K562 (cell line): ENCODE results near the gene NBR1. TPM values are rescaled to one million over a fixed set of nuclear protein-coding genes. Genes with fewer than 3 reads are reported as not detected.

Source experiments
- BCOR ChIP-seq: fragments of 450-650 bp; IDR thresholded peaks from 2 replicates; pipeline ENCODE4 v1.6.1; 2016
- C11orf30 ChIP-seq: fragments of 450-650 bp; IDR thresholded peaks from 2 replicates; pipeline ENCODE4 v1.6.1; 2016; ENCODE audit warnings: low read depth, mild to moderate bottlenecking
- ELF4 ChIP-seq: fragments of 450-650 bp; formaldehyde crosslinking; IDR thresholded peaks from 2 replicates; pipeline ENCODE4 v1.4.0; 2022; ENCODE audit warnings: missing genetic modification characterization
- HDAC3 ChIP-seq: fragments of 450-650 bp; IDR thresholded peaks from 2 replicates; pipeline ENCODE4 v1.6.1; 2018; ENCODE audit warnings: borderline replicate concordance, mild to moderate bottlenecking, moderate library complexity; ENCODE audit not compliant: partially characterized antibody
- HNRNPL ChIP-seq: fragments of 200-400 bp; formaldehyde crosslinking; IDR thresholded peaks from 2 replicates; pipeline ENCODE4 v1.6.1; 2017; ENCODE audit warnings: low read depth, mild to moderate bottlenecking, low read length
- LCOR ChIP-seq: sonication (generic); formaldehyde crosslinking; IDR thresholded peaks from 2 replicates; pipeline ENCODE4 v1.8.0; 2022; ENCODE audit warnings: mild to moderate bottlenecking, missing genetic modification reagents
- NR1H2 ChIP-seq: sonication (generic); formaldehyde crosslinking; IDR thresholded peaks from 2 replicates; pipeline ENCODE4 v1.4.0; 2020; ENCODE audit warnings: mild to moderate bottlenecking, missing genetic modification reagents
- NR2C2 ChIP-seq, 2 experiments: fragments of 200-800 bp in 1 of 2; sonication (Bioruptor generic) in 1 of 2; sonication (generic) in 1 of 2; formaldehyde crosslinking in 1 of 2; IDR thresholded peaks; 2 replicates each; pipeline versions ENCODE4 v1.6.1 to v1.8.0; 2016 to 2022; ENCODE audit warnings: mild to moderate bottlenecking in 1 of 2, missing compliant biosample characterization in 1 of 2, missing genetic modification characterization in 1 of 2, missing genetic modification reagents in 1 of 2
- TAF9B ChIP-seq: fragments of 450-650 bp; IDR thresholded peaks from 2 replicates; pipeline ENCODE4 v1.6.1; 2018; ENCODE audit warnings: mild to moderate bottlenecking; ENCODE audit not compliant: partially characterized antibody
- ZNF696 ChIP-seq: fragments of 250-450 bp; sonication (Bioruptor Pico); conservative IDR thresholded peaks from 2 replicates; pipeline ENCODE4 v1.4.0; 2020; ENCODE audit warnings: mild to moderate bottlenecking, moderate library complexity
- polyA plus RNA-seq, 8 experiments: library from polyadenylated mRNA; depleted of rRNA in 4 of 8; stranded (reverse) in 5 of 8; unstranded in 3 of 8; fragments of >200 nt; fragmentation: Nextera tagmentation in 2 of 8; fragmentation: Illumina TruSeq in 1 of 8; extraction: Ambion mirVana in 2 of 8; extraction: Trizol in 1 of 8; gene quantifications; 2 replicates each; pipeline versions ENCODE4 v1.2.1 to v1.2.3, GENCODE V29; 2011 to 2014; ENCODE audit warnings: inconsistent platforms in 1 of 8, missing spikeins in 1 of 8
- total RNA-seq, 7 experiments: library from RNA; depleted of rRNA in 6 of 7; stranded (reverse); fragments of >200 nt in 6 of 7; fragmentation: Illumina TruSeq in 2 of 7; extraction: Trizol in 2 of 7; gene quantifications; 2 replicates each; pipeline versions ENCODE4 v1.2.1 to v1.2.3, GENCODE V29; 2011 to 2021; ENCODE audit warnings: low replicate concordance in 1 of 7
- TF ChIP-seq, protein P1 (sequence below), 2 experiments: fragments of 450-650 bp; formaldehyde crosslinking in 1 of 2; IDR thresholded peaks; 2 replicates each; pipeline versions ENCODE4 v1.4.0 to v1.6.1; 2014 to 2020; ENCODE audit warnings: mild to moderate bottlenecking in 2 of 2, borderline replicate concordance in 1 of 2, low read depth in 1 of 2
- TF ChIP-seq, protein P2 (sequence below), 3 experiments: fragments of 200-800 bp in 1 of 3; sonication (Bioruptor generic) in 1 of 3; sonication (generic) in 1 of 3; formaldehyde crosslinking in 1 of 3; IDR thresholded peaks; 2 replicates each; pipeline versions ENCODE4 v1.6.1 to v1.8.0; 2016 to 2022; ENCODE audit warnings: mild to moderate bottlenecking in 2 of 3, missing compliant biosample characterization in 2 of 3, missing genetic modification characterization in 2 of 3, missing genetic modification reagents in 1 of 3
- TF ChIP-seq, protein P3 (sequence below): fragments of 450-650 bp; formaldehyde crosslinking; IDR thresholded peaks from 2 replicates; pipeline ENCODE4 v1.4.0; 2020; ENCODE audit warnings: mild to moderate bottlenecking, mixed read lengths
- TF ChIP-seq, protein P4 (sequence below): sonication (generic); IDR thresholded peaks from 2 replicates; pipeline ENCODE4 v1.6.1; 2016

NBR1 gene
- total and polyA plus RNA-seq, 9 of the 15 experiments (the other 6 are each of a cell fraction or from before 2014, with no cell fraction given), result 4.2 to 70.1 (median 39.9) TPM

DNA sequence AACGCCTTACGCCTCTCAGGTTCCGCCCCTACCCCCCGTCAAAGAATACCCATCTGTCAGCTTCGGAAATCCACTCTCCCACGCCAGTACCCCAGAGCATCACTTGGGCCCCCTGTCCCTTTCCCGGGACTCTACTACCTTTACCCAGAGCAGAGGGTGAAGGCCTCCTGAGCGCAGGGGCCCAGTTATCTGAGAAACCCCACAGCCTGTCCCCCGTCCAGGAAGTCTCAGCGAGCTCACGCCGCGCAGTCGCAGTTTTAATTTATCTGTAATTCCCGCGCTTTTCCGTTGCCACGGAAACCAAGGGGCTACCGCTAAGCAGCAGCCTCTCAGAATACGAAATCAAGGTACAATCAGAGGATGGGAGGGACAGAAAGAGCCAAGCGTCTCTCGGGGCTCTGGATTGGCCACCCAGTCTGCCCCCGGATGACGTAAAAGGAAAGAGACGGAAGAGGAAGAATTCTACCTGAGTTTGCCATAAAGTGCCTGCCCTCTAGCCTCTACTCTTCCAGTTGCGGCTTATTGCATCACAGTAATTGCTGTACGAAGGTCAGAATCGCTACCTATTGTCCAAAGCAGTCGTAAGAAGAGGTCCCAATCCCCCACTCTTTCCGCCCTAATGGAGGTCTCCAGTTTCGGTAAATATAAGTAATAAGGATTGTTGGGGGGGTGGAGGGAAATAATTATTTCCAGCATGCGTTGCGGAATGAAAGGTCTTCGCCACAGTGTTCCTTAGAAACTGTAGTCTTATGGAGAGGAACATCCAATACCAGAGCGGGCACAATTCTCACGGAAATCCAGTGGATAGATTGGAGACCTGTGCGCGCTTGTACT is 45.7 kb upstream of the NBR1 start, which contains the start of gene BRCA1 (continued):
- TF ChIP-seq NR1H2 (CRISPR knock-in tag), result no peak
- peak; percentile 95 for TF ChIP-seq C11orf30
- TF ChIP-seq, protein P1, sequence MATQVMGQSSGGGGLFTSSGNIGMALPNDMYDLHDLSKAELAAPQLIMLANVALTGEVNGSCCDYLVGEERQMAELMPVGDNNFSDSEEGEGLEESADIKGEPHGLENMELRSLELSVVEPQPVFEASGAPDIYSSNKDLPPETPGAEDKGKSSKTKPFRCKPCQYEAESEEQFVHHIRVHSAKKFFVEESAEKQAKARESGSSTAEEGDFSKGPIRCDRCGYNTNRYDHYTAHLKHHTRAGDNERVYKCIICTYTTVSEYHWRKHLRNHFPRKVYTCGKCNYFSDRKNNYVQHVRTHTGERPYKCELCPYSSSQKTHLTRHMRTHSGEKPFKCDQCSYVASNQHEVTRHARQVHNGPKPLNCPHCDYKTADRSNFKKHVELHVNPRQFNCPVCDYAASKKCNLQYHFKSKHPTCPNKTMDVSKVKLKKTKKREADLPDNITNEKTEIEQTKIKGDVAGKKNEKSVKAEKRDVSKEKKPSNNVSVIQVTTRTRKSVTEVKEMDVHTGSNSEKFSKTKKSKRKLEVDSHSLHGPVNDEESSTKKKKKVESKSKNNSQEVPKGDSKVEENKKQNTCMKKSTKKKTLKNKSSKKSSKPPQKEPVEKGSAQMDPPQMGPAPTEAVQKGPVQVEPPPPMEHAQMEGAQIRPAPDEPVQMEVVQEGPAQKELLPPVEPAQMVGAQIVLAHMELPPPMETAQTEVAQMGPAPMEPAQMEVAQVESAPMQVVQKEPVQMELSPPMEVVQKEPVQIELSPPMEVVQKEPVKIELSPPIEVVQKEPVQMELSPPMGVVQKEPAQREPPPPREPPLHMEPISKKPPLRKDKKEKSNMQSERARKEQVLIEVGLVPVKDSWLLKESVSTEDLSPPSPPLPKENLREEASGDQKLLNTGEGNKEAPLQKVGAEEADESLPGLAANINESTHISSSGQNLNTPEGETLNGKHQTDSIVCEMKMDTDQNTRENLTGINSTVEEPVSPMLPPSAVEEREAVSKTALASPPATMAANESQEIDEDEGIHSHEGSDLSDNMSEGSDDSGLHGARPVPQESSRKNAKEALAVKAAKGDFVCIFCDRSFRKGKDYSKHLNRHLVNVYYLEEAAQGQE (IDR thresholded peaks at IDR 0.05; ENCODE audit: borderline replicate concordance), result no peak
- TF ChIP-seq, protein P1 (CRISPR knock-in tag; IDR thresholded peaks at IDR 0.05; ENCODE audit: low read depth), result no peak
- TF ChIP-seq ELF4 (CRISPR knock-in tag), result no peak
- TF ChIP-seq NR2C2 (CRISPR knock-in tag; IDR thresholded peaks at IDR 0.05), result no peak
- peak; percentile 96 for TF ChIP-seq NR2C2 (tag; IDR thresholded peaks at IDR 0.05)
- TF ChIP-seq BCOR, result no peak
- TF ChIP-seq, protein P2, sequence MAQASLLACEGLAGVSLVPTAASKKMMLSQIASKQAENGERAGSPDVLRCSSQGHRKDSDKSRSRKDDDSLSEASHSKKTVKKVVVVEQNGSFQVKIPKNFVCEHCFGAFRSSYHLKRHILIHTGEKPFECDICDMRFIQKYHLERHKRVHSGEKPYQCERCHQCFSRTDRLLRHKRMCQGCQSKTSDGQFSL (CRISPR knock-in tag; IDR thresholded peaks at IDR 0.05), result 0 out of 2 replicates have a peak, but pooled peaks have one; percentile 18
- TF ChIP-seq, protein P2 (tag; IDR thresholded peaks at IDR 0.05), result no peak
- TF ChIP-seq, protein P3, sequence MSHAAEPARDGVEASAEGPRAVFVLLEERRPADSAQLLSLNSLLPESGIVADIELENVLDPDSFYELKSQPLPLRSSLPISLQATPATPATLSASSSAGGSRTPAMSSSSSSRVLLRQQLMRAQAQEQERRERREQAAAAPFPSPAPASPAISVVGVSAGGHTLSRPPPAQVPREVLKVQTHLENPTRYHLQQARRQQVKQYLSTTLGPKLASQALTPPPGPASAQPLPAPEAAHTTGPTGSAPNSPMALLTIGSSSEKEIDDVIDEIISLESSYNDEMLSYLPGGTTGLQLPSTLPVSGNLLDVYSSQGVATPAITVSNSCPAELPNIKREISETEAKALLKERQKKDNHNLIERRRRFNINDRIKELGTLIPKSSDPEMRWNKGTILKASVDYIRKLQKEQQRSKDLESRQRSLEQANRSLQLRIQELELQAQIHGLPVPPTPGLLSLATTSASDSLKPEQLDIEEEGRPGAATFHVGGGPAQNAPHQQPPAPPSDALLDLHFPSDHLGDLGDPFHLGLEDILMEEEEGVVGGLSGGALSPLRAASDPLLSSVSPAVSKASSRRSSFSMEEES (CRISPR knock-in tag), result no peak
- peak; percentile 30 for TF ChIP-seq HDAC3
- TF ChIP-seq HNRNPL, result no peak
- TF ChIP-seq, protein P4, sequence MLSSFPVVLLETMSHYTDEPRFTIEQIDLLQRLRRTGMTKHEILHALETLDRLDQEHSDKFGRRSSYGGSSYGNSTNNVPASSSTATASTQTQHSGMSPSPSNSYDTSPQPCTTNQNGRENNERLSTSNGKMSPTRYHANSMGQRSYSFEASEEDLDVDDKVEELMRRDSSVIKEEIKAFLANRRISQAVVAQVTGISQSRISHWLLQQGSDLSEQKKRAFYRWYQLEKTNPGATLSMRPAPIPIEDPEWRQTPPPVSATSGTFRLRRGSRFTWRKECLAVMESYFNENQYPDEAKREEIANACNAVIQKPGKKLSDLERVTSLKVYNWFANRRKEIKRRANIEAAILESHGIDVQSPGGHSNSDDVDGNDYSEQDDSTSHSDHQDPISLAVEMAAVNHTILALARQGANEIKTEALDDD, result no peak
- no peak for TF ChIP-seq ZNF696
- TF ChIP-seq TAF9B, result peak; percentile 77
- TF ChIP-seq LCOR (CRISPR knock-in tag), result no peak
